ENCODE results near the gene AP2B1. TPM values are rescaled to one million over a fixed set of nuclear protein-coding genes. Genes with fewer than 3 reads are reported as not detected.
A peak's percentile ranks its signal among the peaks of the same experiment; 100 is the strongest.
"Not testable (repeated sequence)": the region's sequence is repeated elsewhere in the genome, so short reads cannot be mapped to it uniquely, and the experiment has no call there.

Gene AP2B1
- total RNA-seq, 1 donor from 2014 or later, result 79.5 TPM

DNA sequence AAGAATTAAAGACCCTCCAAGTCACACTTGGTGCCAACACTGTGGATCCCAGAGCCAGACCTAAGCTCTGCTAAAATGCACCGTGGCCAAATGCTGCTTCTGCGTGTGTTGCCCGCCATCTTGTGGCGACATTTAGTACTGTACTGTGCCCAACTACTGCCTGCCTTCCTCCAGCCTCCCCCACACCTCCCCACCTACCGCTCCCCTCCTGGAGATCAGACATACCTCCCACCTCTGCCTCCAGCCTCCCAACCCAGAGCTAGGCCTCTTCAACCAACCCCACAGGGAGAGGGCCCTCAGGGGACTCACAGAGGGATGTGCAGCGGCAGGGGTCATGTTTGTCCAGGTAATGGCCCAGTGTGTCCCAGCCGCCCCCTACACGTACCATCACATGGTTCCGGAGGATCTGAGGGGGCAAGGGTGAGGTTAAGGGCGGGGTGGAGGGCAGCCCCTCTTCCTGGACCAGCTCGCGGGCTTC lies 160.5 kb downstream of the AP2B1 start:
- DNase-seq (ENCODE audit: low read depth in 2 of 2), result peak; percentile 67 to 80

DNA sequence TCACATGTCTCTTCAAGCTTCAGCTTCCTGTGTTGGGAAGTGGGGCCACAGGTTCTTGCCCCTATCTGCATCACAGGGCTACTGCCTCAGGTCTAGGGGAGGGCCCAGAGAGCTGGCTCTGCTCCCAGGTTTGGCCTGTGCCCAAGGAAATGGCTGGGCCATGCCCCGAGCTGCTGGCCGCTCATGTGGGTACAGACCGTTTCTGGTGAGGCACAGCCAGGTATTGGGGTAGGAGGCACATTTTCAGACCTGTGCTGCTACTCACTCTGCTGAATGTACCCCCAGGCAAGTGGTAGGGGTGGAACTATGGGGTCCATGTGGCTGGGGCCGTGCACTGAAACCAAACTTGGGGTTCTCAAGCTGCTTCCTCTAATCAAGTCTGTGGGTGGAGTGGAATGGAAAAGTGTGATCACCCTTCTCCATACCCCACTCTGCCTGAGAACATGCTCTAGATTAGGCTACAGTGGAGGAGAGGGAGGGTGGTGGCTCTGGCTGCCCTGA lies 161.3 kb downstream of the AP2B1 start:
- peak in 1 of 2 donors; percentile 24 for DNase-seq (ENCODE audit: low read depth in 2 of 2)

DNA sequence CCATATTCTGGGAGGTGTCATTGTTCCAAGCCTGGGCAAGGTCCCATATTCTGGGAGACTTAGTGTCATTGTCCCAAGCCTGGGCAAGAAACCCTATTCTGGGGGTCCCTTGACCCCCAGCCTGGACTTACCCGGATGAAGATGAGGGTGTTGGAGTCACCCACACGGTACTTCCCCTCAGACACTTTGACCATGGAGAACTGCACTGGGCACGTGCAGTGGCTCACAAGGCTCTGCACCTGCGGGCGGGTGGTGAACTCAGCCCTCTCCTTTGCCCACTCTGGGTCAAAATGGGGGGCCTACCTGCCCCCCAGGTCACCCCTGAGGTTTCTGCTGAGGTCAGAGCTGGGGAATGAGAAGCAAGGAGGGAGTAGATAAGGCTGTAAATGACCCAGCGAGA lies 161.9 kb downstream of the AP2B1 start:
- DNase-seq (ENCODE audit: low read depth in 2 of 2), result no peak

- DNase-seq (ENCODE audit: low read depth in 2 of 2), result no peak
These were observed 162.7 kb downstream of the AP2B1 start for GRCh38 chr17:35749560-35750412.

GRCh38 chr17:35750526-35751395 lies 163.6 kb downstream of the AP2B1 start:
- no peak for DNase-seq (ENCODE audit: low read depth in 2 of 2)

GRCh38 chr17:35751541-35751940 lies 164.4 kb downstream of the AP2B1 start:
- DNase-seq (ENCODE audit: low read depth in 2 of 2), result not testable (repeated sequence)

DNA sequence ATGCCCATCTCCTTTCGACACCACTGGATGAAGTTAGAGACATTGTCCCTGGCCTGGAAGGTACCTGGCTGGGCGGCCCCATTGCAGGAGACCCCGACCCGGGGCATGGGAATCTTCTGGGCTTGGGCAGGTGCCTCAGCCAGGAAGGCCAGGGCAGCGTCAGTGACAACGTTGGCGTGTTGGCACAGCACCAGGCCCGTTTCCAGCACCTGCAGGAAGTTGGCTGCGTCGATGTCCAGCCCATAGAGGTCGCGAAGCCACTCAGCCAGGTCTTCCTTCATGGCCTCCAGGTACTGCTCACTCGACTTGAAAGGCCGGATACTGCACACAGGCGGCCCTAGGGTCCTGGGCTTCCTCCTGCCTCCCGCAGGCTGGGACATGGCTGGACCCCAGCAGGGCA lies 165.3 kb downstream of the AP2B1 start:
- peak in 1 of 2 donors; percentile 30 for DNase-seq (ENCODE audit: low read depth in 2 of 2)

GRCh38 chr17:35752945-35753764 lies 166.0 kb downstream of the AP2B1 start, which contains the start of gene GAS2L2:
Gene GAS2L2, minus strand, starts transcription at chr17:35753239. Its CDS starts 389 bp downstream, at chr17:35752850.
- no peak for DNase-seq (ENCODE audit: low read depth in 2 of 2)

GRCh38 chr17:35757243-35757642 lies 170.1 kb downstream of the AP2B1 start:
- DNase-seq (ENCODE audit: low read depth in 2 of 2), result no peak

GRCh38 chr17:35760587-35760986 lies 173.5 kb downstream of the AP2B1 start, which contains the start of gene C17orf50:
Gene C17orf50, plus strand, starts transcription at chr17:35760887. Its CDS starts 55 bp downstream, at chr17:35760942.
- DNase-seq (ENCODE audit: low read depth in 2 of 2), result no peak

- no peak for DNase-seq (ENCODE audit: low read depth in 2 of 2)
These were observed 174.5 kb downstream of the AP2B1 start for GRCh38 chr17:35761601-35762000.

DNA sequence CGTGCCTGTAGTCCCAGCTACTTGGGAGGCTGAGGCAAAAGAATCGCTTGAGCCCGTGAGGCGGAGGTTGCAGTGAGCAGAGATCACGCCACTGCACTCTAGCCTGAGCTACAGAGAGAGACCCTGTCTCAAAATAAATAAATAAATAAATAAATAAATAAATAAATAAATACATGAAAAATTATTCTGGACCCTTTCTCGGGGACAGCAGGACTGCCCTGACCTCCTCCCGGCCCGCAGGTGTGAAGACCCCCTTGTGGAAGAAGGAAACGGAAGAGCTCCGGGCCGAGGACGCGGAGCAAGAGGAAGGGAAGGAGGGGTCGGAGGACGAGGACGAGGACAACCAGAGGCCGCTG lies 176.6 kb downstream of the AP2B1 start:
- no peak for DNase-seq (ENCODE audit: low read depth in 2 of 2)

- DNase-seq (ENCODE audit: low read depth in 2 of 2), result peak; percentile 65 to 91
These were observed 177.2 kb downstream of the AP2B1 start for GRCh38 chr17:35764123-35764991.

DNA sequence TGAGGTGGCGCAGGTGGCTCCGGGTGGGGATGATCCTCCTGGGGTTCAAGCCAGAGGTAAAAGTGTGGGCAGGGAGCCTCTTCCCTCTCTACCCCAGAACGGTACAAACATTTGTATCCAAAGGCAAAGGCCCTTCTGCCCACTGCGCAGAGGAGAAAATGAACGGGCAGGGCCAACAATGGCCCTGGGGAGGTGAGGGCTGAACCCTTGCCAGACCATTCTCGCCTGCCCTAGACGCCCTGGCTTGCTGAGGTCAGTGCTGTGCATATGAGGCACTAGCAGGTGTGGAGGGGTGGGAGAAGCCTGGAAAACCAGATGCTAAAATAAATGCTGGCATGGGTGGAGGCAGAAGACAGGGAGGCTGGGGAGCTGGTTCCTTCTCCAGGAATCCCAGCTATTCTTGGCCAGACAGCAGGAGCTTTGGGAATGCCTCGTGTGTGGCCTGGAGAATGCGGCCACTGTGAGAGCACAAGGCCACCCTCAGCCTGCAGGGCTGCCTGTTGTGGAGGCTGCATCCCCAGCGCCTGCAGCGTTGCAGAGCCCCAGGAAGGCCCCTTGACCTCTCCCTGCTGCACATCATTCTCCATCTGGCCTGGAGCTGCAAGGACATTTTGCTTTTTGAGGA lies 178.1 kb downstream of the AP2B1 start:
- no peak for DNase-seq (ENCODE audit: low read depth in 2 of 2)

DNA sequence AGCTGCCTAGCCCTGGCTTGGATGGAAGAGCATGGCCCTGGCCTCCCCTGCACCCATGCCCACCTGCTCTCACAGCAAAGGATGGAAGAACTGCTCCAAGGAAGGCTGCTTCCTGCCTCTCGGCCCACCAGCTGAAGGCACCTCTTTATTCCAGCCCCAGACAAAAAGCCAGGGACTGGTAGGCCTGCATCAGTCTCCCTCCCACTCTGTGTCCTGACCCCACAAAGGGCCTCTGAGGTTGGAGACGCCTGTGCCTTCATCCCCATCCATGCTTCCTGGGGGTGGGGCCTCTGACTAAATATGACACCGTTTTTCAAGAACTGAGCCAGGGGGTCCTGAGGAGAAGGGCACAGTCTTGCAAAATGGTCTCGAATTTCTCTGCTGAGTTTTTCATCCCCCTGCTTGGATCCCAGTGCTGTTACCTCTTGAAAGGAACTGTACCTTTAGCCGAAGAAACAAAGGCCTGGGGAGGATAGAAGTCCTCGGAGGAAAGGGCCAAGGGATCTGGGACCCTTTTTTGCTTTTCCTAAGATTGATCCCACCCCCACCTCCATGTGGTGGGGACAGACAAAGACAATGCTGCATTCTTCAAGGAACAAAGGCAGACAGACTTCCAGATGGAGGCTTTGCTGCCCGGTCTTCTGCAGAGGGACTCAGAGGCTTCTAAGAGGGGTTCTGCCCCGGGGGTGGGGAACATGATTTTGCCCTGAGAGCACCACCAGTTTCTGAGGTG lies 178.8 kb downstream of the AP2B1 start:
- DNase-seq (ENCODE audit: low read depth in 2 of 2), result no peak

- DNase-seq (ENCODE audit: low read depth in 2 of 2), result no peak
These were observed 179.4 kb downstream of the AP2B1 start for GRCh38 chr17:35766489-35766877.

DNA sequence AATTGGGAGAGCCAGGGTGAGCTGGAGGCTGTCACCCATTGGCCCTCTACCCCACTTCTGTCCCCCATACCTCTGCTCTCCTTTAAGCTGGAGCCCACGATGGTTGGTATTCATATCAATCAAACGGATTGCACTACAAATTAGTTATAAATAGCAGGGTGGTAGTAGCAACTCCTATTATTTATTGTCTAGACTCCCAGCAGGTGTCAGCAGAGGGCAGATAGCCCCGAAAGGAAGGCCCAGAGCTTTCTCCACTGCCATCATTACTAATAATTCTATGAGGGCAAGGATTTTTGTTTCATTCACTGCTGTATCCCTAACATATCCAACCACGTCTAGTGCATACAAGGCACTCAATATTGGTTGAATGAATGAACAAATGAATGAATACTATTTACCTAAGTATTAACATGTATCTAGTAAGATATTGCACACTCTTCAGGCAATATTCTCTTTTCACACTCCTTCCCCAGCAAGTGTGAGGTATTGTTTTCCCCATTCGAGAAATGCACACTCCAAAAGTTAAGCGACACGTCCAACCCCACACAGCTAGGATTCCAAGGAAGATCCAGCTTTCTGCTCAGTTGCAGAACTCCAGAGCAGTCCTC lies 179.9 kb downstream of the AP2B1 start:
- DNase-seq (ENCODE audit: low read depth in 2 of 2), result peak in 1 of 2 donors; percentile 58

- no peak for DNase-seq (ENCODE audit: low read depth in 2 of 2)
These were observed 181.7 kb downstream of the AP2B1 start for GRCh38 chr17:35768797-35769196.

Measured in dermis microvascular lymphatic vessel endothelial cell (primary cell).